GM19438 (cell line): Measurements from ENCODE around the gene MTMR2.
"Not testable (repeated sequence)": the region's sequence is repeated elsewhere in the genome, so short reads cannot be mapped to it uniquely, and the experiment has no call there.

Experiments used
- ATAC-seq: cut with Tn5 transposase; IDR thresholded peaks from one replicate; pipeline ENCODE4 v1.9.1; 2021; ENCODE audit warnings: low read depth; ENCODE audit not compliant: unreplicated experiment

Gene MTMR2

GRCh38 chr11:95888439-95888838 lies 35.5 kb downstream of the MTMR2 start:
- ATAC-seq = no peak

GRCh38 chr11:95886462-95886861 lies 37.4 kb downstream of the MTMR2 start:
- no peak for ATAC-seq

GRCh38 chr11:95884802-95885201 lies 39.1 kb downstream of the MTMR2 start:
- ATAC-seq = no peak

GRCh38 chr11:95884376-95884775 lies 39.5 kb downstream of the MTMR2 start:
- no peak for ATAC-seq

- no peak for ATAC-seq
Measured at GRCh38 chr11:95883381-95883780, 40.5 kb downstream of the MTMR2 start.

- ATAC-seq = no peak
Measured at GRCh38 chr11:95877291-95877690, 46.6 kb downstream of the MTMR2 start.

- not testable (repeated sequence) for ATAC-seq
Measured at GRCh38 chr11:95870877-95871276, 53.0 kb downstream of the MTMR2 start.

- no peak for ATAC-seq
Measured at GRCh38 chr11:95867105-95867504, 56.8 kb downstream of the MTMR2 start.

GRCh38 chr11:95863486-95864140 lies 60.3 kb downstream of the MTMR2 start:
- no peak for ATAC-seq

- not testable (repeated sequence) for ATAC-seq
Measured at GRCh38 chr11:95860024-95860423, 63.9 kb downstream of the MTMR2 start.

- ATAC-seq = not testable (repeated sequence)
Measured at GRCh38 chr11:95854362-95854761, 69.5 kb downstream of the MTMR2 start.

GRCh38 chr11:95853862-95854261 lies 70.0 kb downstream of the MTMR2 start:
- ATAC-seq = no peak

- no peak for ATAC-seq
Measured at GRCh38 chr11:95853138-95853537, 70.8 kb downstream of the MTMR2 start.

GRCh38 chr11:95850137-95850536 lies 73.8 kb downstream of the MTMR2 start:
- no peak for ATAC-seq

- no peak for ATAC-seq
Measured at GRCh38 chr11:95849087-95849825, 74.7 kb downstream of the MTMR2 start.

- no peak for ATAC-seq
Measured at GRCh38 chr11:95845167-95845566, 78.7 kb downstream of the MTMR2 start.

GRCh38 chr11:95835768-95836488 lies 88.0 kb downstream of the MTMR2 start:
- ATAC-seq = peak; percentile 99

GRCh38 chr11:95835351-95835750 lies 88.6 kb downstream of the MTMR2 start:
- no peak for ATAC-seq

- ATAC-seq = no peak
Measured at GRCh38 chr11:95833378-95833777, 90.5 kb downstream of the MTMR2 start.

GRCh38 chr11:95832763-95833162 lies 91.1 kb downstream of the MTMR2 start:
- ATAC-seq = no peak

- ATAC-seq = no peak
Measured at GRCh38 chr11:95831198-95831883, 92.6 kb downstream of the MTMR2 start.
